Uterus (tissue), 2 donors: Measurements from ENCODE around the gene HLA-DMA.
A peak's percentile ranks its signal among the peaks of the same experiment; 100 is the strongest.

Experiments
- POLR2A ChIP-seq, 2 donors: fragments of 450-650 bp; IDR thresholded peaks; one replicate each; pipeline ENCODE4 v1.6.1; 2016; ENCODE audit warnings: antibody characterized with exemption in 2 of 2, mild to moderate bottlenecking in 1 of 2, moderate library complexity in 1 of 2
- TF ChIP-seq, protein P1 (sequence below), 4 experiments: fragments of 200-600 bp in 2 of 4; fragments of 450-650 bp in 2 of 4; sonication (generic) in 2 of 4; IDR thresholded peaks; one replicate each; pipeline ENCODE4 v1.5.1; 2016 to 2019; ENCODE audit warnings: antibody characterized with exemption in 4 of 4, mild to moderate bottlenecking in 2 of 4, moderate library complexity in 1 of 4

DNA sequence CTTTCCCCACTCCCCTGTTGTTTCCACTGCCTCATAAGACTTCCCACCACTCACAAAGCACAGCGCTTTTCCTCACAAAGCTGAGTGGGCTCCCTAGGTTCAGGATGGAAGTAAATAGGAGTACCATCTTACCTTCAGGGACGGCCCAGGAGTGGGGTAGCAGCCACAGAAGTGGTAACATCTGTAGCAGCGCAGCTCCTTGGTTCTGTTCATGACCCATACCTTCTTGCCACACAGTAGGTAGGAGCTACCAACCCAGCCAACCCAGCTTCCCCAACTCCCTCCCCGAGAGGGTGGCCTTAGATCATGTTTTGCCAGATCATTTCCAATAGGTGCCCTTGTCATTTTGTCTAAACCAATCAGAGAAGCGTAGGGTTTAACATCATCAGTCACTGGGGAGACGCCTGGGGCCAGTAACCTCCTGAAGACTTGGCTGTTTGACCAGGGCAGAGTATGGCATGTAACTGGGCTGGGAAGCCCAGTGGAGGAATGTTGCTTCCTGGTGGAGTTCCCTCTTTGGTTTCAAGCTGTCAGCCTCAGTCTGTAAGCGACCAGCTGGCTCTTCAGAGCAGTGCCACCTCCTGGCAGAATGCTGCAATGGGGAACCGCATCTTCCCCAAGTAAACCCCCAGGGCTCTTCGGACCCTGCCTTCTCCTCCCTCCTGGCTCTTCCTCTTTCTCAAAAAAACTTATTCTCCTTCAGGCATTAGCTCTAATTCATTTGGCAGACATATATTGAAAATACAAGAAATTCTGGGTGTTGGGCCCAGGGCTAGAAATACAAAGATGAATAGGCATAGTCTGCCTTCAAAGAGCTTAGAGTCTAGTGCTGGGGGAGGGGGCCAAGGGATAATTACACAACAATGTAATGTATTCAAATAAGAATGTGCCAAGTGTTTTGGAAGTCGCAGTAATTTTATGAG lies at the start of gene HLA-DMA:
- TF ChIP-seq POLR2A (IDR thresholded peaks at IDR 0.05): peak; percentile 74 to 95
- TF ChIP-seq, protein P1, sequence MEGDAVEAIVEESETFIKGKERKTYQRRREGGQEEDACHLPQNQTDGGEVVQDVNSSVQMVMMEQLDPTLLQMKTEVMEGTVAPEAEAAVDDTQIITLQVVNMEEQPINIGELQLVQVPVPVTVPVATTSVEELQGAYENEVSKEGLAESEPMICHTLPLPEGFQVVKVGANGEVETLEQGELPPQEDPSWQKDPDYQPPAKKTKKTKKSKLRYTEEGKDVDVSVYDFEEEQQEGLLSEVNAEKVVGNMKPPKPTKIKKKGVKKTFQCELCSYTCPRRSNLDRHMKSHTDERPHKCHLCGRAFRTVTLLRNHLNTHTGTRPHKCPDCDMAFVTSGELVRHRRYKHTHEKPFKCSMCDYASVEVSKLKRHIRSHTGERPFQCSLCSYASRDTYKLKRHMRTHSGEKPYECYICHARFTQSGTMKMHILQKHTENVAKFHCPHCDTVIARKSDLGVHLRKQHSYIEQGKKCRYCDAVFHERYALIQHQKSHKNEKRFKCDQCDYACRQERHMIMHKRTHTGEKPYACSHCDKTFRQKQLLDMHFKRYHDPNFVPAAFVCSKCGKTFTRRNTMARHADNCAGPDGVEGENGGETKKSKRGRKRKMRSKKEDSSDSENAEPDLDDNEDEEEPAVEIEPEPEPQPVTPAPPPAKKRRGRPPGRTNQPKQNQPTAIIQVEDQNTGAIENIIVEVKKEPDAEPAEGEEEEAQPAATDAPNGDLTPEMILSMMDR (IDR thresholded peaks at IDR 0.05): peak; percentile 59 to 86 (median 64)
